ENCODE measurements around the gene CACNA1A.

Gene CACNA1A

DNA sequence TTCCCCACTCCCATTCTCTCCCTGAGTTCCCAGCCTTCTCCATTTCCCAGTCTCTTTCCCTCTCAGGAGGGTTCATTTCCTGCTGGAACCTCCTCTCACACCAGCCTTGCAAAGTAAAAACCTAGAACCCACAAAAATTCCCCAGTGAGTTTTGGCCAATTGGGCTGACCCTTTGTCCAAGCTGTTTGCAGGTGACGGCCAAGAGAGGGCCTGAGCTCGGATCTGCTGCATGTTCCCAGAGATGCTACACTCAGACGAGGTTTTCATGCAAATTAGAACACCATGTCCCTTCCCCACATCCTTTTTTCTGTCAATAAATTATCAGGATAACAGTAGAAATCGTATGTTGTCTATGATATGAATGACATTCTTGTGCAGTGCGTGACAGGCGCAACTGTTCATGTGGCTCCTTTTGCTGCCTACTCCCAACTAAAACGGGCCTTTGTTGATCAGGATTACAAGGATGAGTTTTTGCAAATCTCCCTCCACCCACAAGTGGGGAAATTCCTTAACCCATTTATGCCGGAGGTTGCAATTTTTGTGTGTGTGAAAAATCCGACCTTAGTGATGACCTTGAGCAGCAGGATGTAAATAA is 149.5 kb downstream of the CACNA1A start:
- DNase-seq = no peak

DNA sequence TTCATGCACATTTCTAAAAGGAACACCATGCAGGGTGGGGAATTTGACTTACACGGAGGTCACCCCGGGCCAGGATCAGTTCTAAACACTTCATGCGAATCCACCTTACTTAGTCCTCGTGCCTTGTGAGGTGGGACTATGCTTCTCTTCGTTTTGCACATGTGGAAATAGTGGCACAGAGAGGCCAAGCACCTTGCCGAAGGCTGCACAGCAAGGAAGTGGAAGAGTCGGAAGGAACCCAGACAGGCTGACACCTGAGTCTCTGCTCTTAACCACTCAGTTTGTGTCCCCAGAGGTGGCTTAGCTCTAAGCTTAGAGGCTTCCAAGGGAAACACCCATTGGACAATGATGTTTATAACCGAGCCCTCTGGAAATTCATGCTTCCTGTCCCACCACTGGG is 150.1 kb downstream of the CACNA1A start:
- DNase-seq = no peak

DNA sequence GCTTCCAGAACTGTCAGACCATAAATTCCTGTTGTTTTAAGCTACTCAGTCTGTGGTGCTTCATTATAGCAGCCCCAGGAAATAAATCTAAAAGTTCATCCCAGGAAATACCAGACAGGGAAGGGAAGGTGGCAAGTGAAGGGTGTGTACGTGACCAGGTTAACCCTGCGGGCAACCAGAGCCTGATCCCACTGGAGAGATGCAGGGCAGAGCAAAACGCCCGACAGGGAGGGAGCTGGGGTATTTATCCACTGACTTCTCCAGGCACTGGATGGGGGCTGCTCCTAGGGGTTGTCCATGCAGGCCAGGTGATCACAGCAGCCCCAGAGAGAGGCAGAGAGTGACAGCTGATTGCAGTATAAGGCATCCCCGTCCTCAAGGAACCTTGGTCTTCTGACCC is 150.9 kb downstream of the CACNA1A start:
- DNase-seq = no peak

DNA sequence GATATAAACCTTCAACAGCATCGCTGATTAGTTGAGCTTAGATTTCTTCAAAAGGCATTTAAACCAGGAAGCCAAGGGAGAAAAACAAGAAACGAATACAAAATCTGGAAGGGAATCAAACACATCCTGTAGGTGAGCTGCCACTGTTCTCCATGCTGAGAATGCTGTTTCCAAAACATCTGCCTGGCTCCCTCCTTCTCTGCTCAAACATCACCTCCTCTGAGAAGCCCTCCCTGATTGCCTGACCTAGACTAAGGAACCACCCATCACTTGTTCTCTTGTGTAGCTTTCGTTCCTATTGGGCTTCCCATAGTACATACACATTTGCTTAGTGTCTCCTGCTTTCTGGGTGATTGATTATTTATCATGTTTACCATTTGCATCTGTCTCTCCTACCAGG is 152.7 kb downstream of the CACNA1A start:
- no peak for DNase-seq

DNA sequence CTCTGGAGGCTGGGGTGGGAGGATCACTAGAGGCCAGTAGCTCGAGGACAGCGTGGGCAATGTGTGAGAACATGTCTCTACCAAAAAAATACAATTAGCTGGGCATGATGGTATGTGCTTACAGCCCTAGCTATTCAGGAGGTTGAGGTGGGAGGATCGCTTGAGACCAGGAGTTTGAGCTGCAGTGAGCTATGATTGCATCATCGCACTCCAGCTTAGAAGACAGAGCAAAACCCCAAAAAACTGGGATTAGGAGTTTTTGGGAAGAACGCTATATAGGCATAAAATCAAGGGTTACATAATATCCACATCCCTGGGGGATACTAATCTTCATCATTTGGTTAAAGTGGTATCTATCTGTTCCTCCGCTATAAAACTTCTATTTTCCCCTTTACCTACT is 155.5 kb downstream of the CACNA1A start:
- DNase-seq = no peak

DNA sequence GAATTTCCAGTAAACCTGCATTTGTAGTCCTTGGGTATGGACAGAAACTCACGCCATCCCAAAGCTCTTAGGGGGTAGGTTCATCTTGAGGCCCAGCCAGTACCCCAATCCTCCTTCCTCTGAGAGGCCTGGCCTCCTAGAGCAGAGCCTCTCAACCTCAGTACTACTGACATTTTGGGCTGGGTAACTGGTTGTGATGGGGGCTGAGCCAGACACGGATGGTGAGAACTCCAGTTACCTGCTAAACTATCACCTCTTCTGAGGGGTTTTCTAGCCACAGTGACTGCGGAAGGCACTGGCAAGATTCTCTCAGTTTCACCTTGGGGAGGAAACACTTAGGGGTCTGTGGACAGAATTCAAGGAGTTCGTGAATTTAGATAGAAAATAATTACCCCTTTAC is 156.2 kb downstream of the CACNA1A start:
- DNase-seq = no peak

DNA sequence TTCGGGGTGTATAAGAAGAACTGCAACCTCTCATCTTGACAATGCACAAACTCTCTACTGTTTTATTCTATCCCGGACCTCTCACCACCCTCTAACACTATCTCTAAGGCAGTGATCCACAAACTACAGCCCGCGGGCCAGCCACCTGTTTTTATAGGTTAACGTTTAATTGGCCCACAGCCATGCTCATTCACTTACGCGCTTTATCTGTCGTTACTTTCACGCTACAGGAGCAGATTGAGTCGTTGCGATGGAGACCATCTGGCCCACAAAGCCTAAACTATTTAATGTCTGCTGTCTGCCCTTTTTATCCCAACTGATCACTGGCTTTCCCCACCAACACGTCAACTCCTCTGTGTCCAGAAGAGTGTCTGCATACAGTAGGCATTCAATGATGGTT is 158.9 kb downstream of the CACNA1A start:
- DNase-seq = no peak

DNA sequence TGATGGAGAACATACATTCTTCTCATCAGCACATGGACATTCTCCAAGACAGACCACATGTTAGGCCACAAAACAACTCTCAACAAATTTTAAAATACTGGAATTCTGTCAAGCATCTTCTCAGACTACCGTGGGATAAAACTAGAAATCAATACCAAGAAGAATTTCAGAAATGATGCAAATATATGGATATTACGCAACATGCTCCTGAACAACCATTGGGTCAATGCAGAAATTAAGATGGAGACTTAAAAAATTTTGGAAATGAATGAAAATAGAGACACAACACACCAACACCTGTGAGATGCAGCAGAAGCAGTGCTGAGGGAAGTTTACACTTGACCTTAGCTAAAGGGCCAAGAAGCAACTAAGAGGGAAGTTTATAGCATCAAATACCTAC is 162.8 kb downstream of the CACNA1A start:
- no peak for DNase-seq

DNA sequence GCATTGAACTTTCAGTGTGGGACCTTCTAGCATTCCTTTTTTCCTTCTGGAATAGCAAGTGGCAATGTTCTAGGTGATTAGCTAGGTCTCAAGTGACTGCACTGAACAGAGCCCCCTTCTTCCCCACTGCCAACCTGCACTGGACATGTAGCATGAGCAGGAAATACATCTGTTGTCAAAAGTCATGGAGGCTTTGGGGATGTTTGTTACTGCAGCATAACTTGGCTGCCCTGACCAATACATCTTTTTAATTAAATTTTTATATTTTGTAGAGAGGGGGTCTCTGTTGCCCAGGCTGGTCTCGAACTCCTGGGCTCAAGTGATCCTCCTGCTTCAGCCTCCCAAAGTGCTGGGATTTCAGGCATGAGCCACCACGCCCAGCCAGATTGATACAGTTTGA is 163.6 kb downstream of the CACNA1A start:
- DNase-seq = no peak

DNA sequence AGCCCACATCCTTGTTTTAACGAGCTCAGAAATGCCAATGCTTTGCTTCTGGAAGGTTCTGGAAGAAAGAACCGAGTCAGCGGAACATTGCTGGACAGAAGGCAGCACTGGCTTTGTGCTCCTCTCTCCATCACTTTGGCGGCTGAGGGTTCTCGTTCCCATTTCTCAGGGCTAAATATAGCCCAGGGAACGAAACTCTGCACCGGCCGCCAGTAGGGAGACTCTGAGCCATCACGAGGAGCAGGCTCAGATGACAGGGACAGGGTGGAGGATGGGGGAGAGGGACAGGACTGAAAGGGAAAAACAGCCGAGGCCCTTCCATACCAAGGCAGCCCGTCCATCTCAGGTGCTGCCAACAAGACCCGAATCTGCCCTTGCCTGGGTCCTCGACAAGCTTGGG is 166.4 kb downstream of the CACNA1A start:
- DNase-seq = no peak

DNA sequence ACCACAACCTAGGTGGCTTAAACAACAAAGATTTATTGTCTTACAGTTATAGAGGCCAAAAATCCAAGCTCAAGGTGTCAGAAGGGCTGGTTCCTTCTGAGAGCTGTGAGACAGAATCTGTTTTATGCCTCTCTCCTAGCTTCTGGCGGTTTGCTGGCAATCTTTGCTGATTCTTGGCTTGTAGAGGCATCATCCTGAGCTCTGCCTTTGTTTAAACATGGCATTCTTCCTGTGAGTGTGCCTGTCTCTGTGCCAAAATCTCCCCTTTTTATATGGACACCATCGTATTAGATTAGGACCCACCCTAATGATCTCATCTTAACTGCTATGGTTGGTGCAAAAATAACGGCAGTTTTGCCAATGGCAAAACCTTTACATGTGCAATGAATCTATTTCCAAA is 169.1 kb downstream of the CACNA1A start:
- no peak for DNase-seq

DNA sequence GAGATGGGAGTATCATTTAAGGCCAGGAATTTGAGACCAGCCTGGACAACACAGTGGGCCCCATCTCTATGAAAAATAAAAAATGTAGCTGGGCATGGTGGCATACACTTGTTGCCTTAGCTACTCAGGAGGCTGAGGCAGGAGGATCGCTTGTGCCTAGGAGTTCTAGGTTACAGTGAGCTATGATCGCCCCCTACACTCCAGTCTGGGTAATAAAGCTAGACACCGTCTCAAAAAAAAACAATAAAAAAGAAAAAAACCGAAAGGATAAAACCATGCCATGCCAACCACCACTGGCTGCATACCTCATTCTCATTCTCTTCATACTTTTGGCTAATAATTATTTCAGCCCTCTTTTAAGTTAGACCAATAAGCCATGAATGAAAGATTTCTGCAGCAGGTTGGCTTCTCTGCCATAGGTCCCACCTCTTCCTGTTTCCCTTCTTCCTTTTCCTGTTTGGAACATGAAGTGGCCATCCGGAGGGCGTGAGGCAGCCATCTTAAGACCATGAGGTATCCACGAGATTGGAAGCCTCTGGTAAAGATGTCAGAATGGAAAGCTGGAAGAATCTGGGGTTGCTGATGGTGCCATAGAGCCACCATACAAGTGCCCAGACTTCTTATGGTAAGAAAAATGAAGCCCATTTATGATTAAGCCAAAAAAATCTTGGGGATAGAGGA is 171.3 kb downstream of the CACNA1A start:
- no peak for DNase-seq

DNA sequence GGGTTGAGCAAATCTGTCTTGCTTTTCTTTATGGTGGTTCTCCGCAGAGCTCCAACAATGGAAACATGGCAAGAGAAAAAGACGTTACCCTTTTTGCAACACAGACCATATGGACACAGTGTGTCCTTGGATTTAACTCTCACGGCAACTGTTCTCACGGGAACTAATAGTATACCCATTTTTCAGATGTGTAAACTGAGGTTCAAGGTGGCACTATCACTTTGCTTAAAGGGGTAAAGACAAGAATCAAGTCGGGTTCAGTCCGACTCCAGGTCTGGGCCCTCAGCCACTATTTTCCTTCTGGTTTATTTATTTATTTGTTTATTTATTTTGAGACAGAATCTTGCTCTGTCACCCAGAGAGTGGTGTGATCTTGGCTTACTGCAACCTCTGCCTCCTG is 176.0 kb downstream of the CACNA1A start:
- DNase-seq = no peak

DNA sequence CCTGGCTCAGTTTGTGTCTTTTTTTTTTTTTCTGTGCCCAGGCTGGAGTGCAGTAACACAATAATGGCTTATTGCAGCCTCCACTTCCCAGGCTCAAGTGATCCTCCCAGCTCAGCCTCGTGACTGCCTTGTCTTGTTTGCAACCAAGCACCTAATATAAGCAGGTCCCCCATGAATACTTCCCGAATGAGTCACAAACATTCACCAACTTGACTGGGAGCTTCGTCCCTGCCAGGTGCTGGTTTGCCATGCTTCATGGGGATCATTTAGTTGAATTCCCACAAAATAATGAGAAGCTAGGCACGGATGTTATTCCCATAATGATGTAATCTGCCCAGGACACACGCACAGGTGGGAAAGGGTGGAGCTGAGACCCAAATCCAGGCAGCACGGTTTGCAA is 176.5 kb downstream of the CACNA1A start:
- no peak for DNase-seq

DNA sequence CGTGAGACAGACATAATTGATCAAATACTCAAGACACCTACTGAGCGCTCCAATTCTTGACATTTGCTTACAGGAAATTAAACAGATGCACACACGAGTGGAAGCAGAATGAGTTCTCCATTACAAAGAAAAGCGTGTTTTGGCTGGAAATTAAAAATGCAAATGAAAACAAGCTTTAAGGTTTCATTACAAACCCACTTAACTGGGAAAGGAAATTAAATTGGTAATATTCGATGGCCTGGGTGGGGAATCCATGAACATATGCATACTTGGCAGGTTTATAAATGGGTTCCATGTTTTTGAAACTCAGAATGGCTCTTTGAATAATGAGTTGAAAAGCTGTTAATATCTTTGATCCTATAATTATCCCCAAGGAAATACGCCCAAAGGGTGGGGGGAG is 178.0 kb downstream of the CACNA1A start:
- no peak for DNase-seq

DNA sequence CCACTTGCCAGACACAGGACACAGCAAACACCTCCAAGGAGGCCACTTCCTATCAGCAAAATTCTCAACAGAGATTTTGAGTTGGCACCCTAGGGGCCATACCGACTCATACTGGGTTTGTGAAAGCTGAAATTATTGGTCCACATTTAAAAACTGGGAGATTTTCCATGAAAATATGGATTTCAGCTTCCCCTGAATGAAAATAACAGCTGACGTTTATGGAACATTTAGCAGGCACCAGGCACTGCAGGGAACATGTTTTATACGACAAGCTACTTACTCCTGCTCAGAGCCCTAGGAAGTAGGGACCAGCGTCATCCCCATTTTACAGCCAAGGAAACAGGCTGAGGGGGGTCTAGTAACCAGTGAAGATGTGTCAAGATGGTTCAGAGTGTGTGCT is 186.8 kb downstream of the CACNA1A start:
- no peak for DNase-seq

DNA sequence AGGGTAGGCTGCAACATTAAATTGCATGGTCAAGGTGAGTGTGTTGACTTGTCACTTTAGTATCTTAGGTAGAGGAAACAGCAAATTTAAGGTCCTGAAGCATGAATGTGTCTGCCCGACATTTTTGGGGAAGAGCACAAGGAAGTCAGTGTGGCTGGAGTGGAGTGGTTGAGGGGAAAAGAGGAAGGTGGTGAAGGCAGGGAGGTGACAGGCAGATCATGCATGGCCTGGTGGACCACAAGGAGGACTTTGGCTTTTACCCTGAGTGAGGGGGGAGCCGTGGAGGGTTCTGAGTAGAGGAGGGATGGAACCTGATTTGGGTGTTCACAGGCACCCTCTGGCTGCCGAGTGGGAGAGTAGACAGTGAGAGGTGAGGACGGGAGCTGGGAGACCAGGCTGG is 188.1 kb downstream of the CACNA1A start:
- no peak for DNase-seq

DNA sequence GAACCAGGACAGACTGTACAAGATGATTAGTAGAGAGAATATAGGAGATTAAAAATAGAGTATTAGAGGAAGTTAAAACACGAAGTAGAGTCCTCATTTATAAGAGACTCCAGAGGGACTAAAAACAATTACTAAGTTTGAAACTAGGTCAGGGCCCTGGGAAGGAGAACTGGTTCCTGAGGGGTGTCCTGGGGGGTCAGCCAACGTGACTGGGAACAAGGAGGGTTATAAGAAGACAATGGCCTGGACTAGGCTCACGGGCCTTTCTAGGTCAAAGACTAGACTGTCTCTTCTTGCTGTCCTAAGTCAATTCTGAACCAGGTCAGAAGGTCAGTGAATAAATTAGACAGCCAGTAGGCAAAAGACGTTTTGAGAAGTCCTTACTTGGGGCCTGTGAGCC is 190.8 kb downstream of the CACNA1A start:
- no peak for DNase-seq

DNA sequence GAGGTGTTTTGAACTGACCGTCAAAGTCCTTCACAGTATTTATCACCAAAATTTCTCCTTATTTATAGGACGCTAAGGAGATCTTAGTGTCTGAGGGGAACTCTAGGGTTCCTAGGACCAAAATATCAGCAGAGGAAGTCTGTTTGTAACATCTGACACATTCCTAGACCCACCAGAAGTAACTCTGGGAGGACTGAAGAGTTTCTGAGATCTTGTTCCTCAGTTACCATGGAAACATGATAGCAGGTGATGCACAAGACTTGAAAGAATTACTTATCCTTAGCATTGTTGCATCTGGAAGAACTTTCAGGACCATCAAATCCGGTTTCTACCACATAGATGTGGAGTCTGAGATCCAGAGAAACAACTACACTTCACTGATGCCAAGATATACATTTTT is 191.5 kb downstream of the CACNA1A start:
- no peak for DNase-seq

DNA sequence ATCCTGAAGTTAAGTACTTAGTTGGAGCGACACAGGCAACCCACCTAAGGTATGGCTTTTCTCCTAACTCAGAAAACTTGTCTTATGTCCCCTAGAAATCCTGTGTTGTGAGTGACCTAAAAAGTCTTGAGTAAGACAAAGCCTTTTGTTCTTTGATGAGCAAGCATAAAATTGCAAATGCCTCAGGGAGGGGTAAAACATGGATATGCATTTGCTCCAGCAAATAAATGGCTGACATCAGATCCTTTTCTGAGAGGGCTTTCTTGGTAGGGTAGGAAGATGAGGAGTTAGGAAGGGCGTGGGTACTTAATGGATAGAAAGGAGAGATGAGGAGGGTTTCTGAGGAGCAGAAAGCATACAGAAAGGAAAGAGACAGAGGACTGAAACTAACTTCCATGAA is 192.4 kb downstream of the CACNA1A start:
- no peak for DNase-seq

DNA sequence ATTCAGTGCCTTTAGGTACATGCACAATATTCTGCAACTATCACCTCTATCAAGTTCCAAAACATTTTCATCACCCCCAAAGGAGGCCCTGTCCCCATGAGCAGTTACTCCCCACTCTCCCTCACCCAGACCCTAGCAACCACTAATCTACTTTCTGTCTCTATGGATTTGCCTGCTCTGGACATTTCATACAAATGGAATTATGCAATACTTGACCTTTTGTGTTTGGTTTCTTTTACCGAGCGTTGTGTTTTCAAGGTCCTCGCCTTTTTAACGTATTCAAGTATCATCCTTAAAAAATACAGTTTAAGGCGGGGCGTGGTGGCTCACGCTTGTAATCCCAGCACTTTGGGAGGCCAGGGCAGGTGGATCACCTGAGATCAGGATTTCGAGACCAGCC is 196.4 kb downstream of the CACNA1A start:
- DNase-seq = no peak

DNA sequence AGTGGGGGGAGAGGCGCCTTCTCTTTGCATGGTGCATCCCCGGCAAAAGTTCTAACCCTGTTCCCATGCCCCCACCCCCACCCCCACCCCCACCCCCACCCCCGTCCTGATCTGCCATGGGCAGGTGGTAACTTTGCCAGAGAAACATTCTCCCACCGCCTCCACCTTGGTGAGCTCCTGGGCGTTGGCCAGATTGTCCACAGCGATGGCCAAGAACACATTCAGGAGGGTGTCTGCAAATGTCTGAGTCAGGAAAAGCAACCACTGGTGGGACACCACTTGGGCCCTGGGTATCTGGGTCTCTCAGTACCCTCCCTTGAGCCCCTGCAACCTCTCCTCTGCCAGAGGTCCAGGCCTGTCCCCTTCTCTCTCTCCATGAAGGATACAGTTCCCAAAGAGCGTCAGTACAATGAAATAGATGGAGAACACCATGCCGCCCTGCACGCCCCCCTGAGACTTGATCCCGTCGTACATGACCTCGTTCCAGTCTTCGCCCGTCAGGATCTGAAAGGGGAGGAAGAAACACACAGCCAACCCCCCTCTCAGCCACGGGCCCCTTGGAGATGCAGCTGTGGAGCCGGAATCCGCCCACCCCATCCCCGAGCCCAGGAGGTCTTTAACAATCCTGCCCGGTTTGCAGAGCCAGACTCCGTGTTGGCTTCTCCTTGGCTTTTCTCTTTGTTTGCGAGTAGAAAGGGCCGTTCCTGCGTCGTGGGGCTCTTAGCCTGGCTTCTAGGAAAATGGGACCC is 202.7 kb downstream of the CACNA1A start:
- no peak for DNase-seq

DNA sequence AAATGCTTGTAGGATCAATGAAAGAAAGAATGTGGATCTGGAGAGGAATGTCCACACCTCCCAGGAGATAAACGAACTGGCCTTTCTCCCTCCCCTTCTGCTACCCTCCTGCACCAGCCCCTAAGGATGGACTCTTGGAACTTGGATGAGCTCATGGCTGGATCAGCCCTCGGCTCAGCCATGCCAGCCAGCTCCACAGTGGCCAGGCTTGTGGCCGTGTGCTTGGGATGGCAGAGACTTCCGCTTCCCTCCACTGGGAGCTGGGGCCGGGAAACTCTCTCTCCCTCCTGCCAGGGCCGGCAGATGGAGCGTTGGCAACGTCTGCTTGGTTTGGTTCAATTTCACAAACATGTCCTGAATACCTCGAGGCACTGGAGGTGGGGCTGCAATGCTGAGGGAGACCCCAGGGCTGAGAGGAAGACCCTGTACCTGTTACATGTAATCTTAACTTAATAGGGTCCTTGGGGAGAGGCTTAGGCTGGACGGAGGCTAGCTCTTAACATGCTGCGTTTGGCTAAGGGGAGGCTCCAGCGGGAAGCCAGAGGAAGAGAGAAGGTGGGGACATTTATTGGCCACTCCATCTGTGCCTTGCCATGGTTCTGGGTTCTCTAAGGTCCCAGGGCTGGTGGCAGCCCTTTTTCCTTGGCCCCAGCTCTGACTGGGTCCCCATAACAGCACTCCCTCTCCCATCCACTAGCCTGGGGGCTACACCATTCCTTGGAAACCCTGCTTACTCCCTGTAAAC is 203.6 kb downstream of the CACNA1A start:
- no peak for DNase-seq
